Astrocyte (in vitro differentiated cells and primary cell): ENCODE results near the gene KMT2A. TPM values are rescaled to one million over a fixed set of nuclear protein-coding genes. Genes with fewer than 3 reads are reported as not detected.

Experiments
- DNase-seq: peaks from one replicate; pipeline ENCODE4 v3.0.0-alpha.2; 2010; ENCODE audit warnings: low read depth
- FAIRE-seq: peaks from 2 replicates; lab custom pipeline; 2011; peaks lifted over from hg19 to GRCh38; lab: Jason Lieb, UNC
- H2AFZ ChIP-seq: 2 replicates; pipeline ENCODE4 v1.6.0; 2012; ENCODE audit warnings: low read depth, low read length, inconsistent platforms
- H3K27ac ChIP-seq: 2 replicates; pipeline ENCODE4 v1.5.1; 2011; ENCODE audit warnings: low read depth, low read length, inconsistent platforms
- H3K27me3 ChIP-seq: 2 replicates; pipeline ENCODE4 v1.6.0; 2011; ENCODE audit warnings: low read length, inconsistent platforms; ENCODE audit not compliant: insufficient read depth
- H3K36me3 ChIP-seq: 2 replicates; pipeline ENCODE4 v1.5.1; 2011; ENCODE audit warnings: low read length, inconsistent platforms; ENCODE audit not compliant: insufficient read depth
- H3K4me1 ChIP-seq: 2 replicates; pipeline ENCODE4 v1.5.1; 2011; ENCODE audit warnings: low read length, inconsistent platforms; ENCODE audit not compliant: insufficient read depth
- H3K4me2 ChIP-seq: 2 replicates; pipeline ENCODE4 v1.6.0; 2012; ENCODE audit warnings: low read length, inconsistent platforms
- H3K4me3 ChIP-seq: 2 replicates; pipeline ENCODE4 v1.5.1; 2011; ENCODE audit warnings: low read depth, mild to moderate bottlenecking, low read length, inconsistent platforms; ENCODE audit not compliant: insufficient read depth
- H3K79me2 ChIP-seq: 2 replicates; pipeline ENCODE4 v1.6.0; 2012; ENCODE audit warnings: mild to moderate bottlenecking, low read length, inconsistent platforms; ENCODE audit not compliant: insufficient read depth
- H3K9ac ChIP-seq: 2 replicates; pipeline ENCODE4 v1.6.0; 2012; ENCODE audit warnings: mild to moderate bottlenecking, low read length, inconsistent platforms
- H3K9me3 ChIP-seq: 2 replicates; pipeline ENCODE4 v1.5.1; 2012; ENCODE audit warnings: low read depth, mild to moderate bottlenecking, low read length, inconsistent platforms; ENCODE audit not compliant: insufficient read depth
- H4K20me1 ChIP-seq: 2 replicates; pipeline ENCODE4 v1.6.0; 2012; ENCODE audit warnings: low read length, inconsistent platforms; ENCODE audit not compliant: insufficient read depth
- H3K27ac Mint-ChIP-seq: one replicate; pipeline ENCODE4 v1.8.0; 2021; ENCODE audit warnings: mild to moderate bottlenecking, mixed read lengths; ENCODE audit not compliant: unreplicated experiment
- H3K27me3 Mint-ChIP-seq: one replicate; pipeline ENCODE4 v1.8.0; 2021; ENCODE audit warnings: low read depth, mixed read lengths; ENCODE audit not compliant: unreplicated experiment
- H3K36me3 Mint-ChIP-seq: one replicate; pipeline ENCODE4 v1.8.0; 2021; ENCODE audit warnings: low read depth, mixed read lengths; ENCODE audit not compliant: unreplicated experiment
- H3K4me1 Mint-ChIP-seq: one replicate; pipeline ENCODE4 v1.8.0; 2021; ENCODE audit warnings: low read depth, mixed read lengths; ENCODE audit not compliant: unreplicated experiment
- H3K4me3 Mint-ChIP-seq: one replicate; pipeline ENCODE4 v1.8.0; 2021; ENCODE audit warnings: mild to moderate bottlenecking, moderate library complexity, mixed read lengths; ENCODE audit not compliant: unreplicated experiment
- H3K9me3 Mint-ChIP-seq: one replicate; pipeline ENCODE4 v1.8.0; 2021; ENCODE audit warnings: mild to moderate bottlenecking, mixed read lengths; ENCODE audit not compliant: unreplicated experiment
- CTCF ChIP-seq: IDR thresholded peaks from 2 replicates; pipeline ENCODE4 v1.5.1; 2011; ENCODE audit warnings: low read depth, mild to moderate bottlenecking, inconsistent platforms, low read length, moderate library complexity; ENCODE audit not compliant: insufficient read depth
- EZH2 ChIP-seq: IDR thresholded peaks from 2 replicates; pipeline ENCODE4 v1.6.1; 2012; ENCODE audit warnings: mild to moderate bottlenecking, low read length, inconsistent platforms; ENCODE audit not compliant: insufficient read depth
- total RNA-seq: library from RNA; stranded (reverse); gene quantifications from 2 replicates; pipeline ENCODE4 v1.2.1, GENCODE V29; 2021

KMT2A gene
- total RNA-seq, 1 donor from 2014 or later = 60.0 TPM

GRCh38 chr11:118535261-118535660 is 99.0 kb downstream of the KMT2A start:
- Histone ChIP-seq H3K4me3 (no peak overlapping the region), H3K27me3 (no peaks in the 10 kb centered on the region), H3K4me2 (no peak overlapping the region), H2AFZ (no peak overlapping the region), H3K36me3 (no peaks in the 10 kb centered on the region), H3K9me3 (no peaks in the 10 kb centered on the region), H3K9ac (no peak overlapping the region), H4K20me1 (no peaks in the 10 kb centered on the region), H3K79me2 (no peaks in the 10 kb centered on the region), H3K4me1 (peaks cover 10% of the 10 kb centered on the region), H3K27ac (no peak overlapping the region)
- FAIRE-seq = no peak
- peaks cover 2% of the 10 kb centered on the region for H3K4me1 Mint-ChIP-seq
- DNase-seq = no peak
- H3K36me3 Mint-ChIP-seq = peaks cover 17% of the 10 kb centered on the region
- no peaks in the 10 kb centered on the region for H3K27me3 Mint-ChIP-seq
- H3K4me3 Mint-ChIP-seq = peak overlapping the region; percentile 75
- H3K27ac Mint-ChIP-seq = peak overlapping the region; percentile 27
- H3K9me3 Mint-ChIP-seq = no peaks in the 10 kb centered on the region
- no peak for TF ChIP-seq EZH2
- TF ChIP-seq CTCF = no peak

GRCh38 chr11:118536726-118537125 is 100.4 kb downstream of the KMT2A start:
- Mint-ChIP-seq H3K27me3 (no peaks in the 10 kb centered on the region), H3K4me1 (peaks cover 2% of the 10 kb centered on the region), H3K27ac (no peak overlapping the region), H3K9me3 (no peaks in the 10 kb centered on the region), H3K4me3 (no peak overlapping the region), H3K36me3 (peaks cover 17% of the 10 kb centered on the region)
- no peak overlapping the region for H3K4me3 ChIP-seq
- no peaks in the 10 kb centered on the region for H3K79me2 ChIP-seq
- H4K20me1 ChIP-seq = no peaks in the 10 kb centered on the region
- no peaks in the 10 kb centered on the region for H3K9me3 ChIP-seq
- peaks cover 2% of the 10 kb centered on the region for H3K4me1 ChIP-seq
- DNase-seq (no peak), FAIRE-seq (no peak)
- H3K4me2 ChIP-seq = no peak overlapping the region
- no peak for TF ChIP-seq CTCF
- TF ChIP-seq EZH2 = no peak
- H3K27ac ChIP-seq = no peak overlapping the region
- no peaks in the 10 kb centered on the region for H3K27me3 ChIP-seq
- H3K36me3 ChIP-seq = no peaks in the 10 kb centered on the region
- H3K9ac ChIP-seq = no peak overlapping the region
- H2AFZ ChIP-seq = no peak overlapping the region

GRCh38 chr11:118537409-118537980 is 101.2 kb downstream of the KMT2A start:
- Mint-ChIP-seq H3K4me3 (no peak overlapping the region), H3K4me1 (peaks cover 2% of the 10 kb centered on the region), H3K9me3 (no peaks in the 10 kb centered on the region), H3K36me3 (peaks cover 16% of the 10 kb centered on the region), H3K27me3 (no peaks in the 10 kb centered on the region), H3K27ac (no peak overlapping the region)
- H4K20me1 ChIP-seq = no peaks in the 10 kb centered on the region
- H3K36me3 ChIP-seq = peaks cover 2% of the 10 kb centered on the region
- H3K79me2 ChIP-seq = no peaks in the 10 kb centered on the region
- no peaks in the 10 kb centered on the region for H3K4me1 ChIP-seq
- H2AFZ ChIP-seq = no peak overlapping the region
- DNase-seq (no peak), FAIRE-seq (no peak)
- TF ChIP-seq CTCF (no peak), EZH2 (no peak)
- no peak overlapping the region for H3K27ac ChIP-seq
- H3K9ac ChIP-seq = no peak overlapping the region
- no peaks in the 10 kb centered on the region for H3K9me3 ChIP-seq
- H3K4me2 ChIP-seq = no peak overlapping the region
- H3K27me3 ChIP-seq = no peaks in the 10 kb centered on the region
- H3K4me3 ChIP-seq = no peak overlapping the region
